ENCODE data around the gene PHOSPHO1.

The PHOSPHO1 gene

GRCh38 chr17:49203796-49204195 is 26.8 kb downstream of the PHOSPHO1 start:
- TF ChIP-seq, protein P1, sequence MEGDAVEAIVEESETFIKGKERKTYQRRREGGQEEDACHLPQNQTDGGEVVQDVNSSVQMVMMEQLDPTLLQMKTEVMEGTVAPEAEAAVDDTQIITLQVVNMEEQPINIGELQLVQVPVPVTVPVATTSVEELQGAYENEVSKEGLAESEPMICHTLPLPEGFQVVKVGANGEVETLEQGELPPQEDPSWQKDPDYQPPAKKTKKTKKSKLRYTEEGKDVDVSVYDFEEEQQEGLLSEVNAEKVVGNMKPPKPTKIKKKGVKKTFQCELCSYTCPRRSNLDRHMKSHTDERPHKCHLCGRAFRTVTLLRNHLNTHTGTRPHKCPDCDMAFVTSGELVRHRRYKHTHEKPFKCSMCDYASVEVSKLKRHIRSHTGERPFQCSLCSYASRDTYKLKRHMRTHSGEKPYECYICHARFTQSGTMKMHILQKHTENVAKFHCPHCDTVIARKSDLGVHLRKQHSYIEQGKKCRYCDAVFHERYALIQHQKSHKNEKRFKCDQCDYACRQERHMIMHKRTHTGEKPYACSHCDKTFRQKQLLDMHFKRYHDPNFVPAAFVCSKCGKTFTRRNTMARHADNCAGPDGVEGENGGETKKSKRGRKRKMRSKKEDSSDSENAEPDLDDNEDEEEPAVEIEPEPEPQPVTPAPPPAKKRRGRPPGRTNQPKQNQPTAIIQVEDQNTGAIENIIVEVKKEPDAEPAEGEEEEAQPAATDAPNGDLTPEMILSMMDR (IDR thresholded peaks at IDR 0.05; ENCODE audit: extremely low read depth, insufficient read depth, missing control alignments) = no peak
- in situ Hi-C loops (cut with MboI; ENCODE audit: low pct_unique_long_range_greater_than_20kb, low sequenced_read_pairs, unreplicated experiment) = no loop called here
- DNase-seq (ENCODE audit: low spot score) = no peak

GRCh38 chr17:49201481-49201927 is 29.1 kb downstream of the PHOSPHO1 start:
- in situ Hi-C loops (cut with MboI; ENCODE audit: low pct_unique_long_range_greater_than_20kb, low sequenced_read_pairs, unreplicated experiment) = no loop called here
- TF ChIP-seq, protein P1 (IDR thresholded peaks at IDR 0.05; ENCODE audit: extremely low read depth, insufficient read depth, missing control alignments) = no peak
- DNase-seq (ENCODE audit: low spot score) = no peak

DNA sequence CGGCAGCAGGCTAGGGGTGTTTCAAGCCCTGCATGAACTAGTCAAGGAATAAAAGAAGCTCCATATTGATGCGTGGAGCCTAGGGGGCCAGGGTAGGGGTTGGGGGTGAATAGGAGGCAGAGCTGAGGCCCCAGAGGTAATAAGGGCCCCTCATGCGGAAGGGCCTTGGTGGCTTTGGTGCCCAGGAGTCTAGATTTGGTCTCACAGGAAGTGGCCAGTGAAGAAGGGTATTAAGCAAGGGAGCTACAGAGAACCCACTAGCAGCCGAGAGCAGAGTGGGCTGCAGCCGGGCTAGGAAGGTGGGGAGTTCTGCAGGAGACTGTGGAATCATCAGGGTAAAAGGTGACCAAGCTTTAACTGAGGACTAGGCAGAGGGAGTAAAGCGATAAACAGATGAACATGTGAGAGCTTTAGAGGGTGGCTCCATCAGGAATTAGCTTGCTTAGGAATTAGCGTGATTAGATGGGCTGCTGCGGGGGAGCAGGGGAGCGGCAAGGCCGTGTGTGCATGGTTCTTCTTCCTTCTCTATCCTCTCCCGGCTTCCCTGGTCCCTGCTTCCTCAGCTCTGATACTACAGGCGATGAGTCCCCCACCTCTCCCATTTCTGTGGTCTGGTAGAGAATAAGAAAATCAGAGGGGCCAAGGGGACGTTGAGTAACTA is 30.0 kb downstream of the PHOSPHO1 start:
- DNase-seq (ENCODE audit: low spot score) = no peak
- in situ Hi-C loops (cut with MboI; ENCODE audit: low pct_unique_long_range_greater_than_20kb, low sequenced_read_pairs, unreplicated experiment) = no loop called here
- TF ChIP-seq, protein P1 (IDR thresholded peaks at IDR 0.05; ENCODE audit: extremely low read depth, insufficient read depth, missing control alignments) = no peak

GRCh38 chr17:49198211-49198610 is 32.4 kb downstream of the PHOSPHO1 start:
- TF ChIP-seq, protein P1 (IDR thresholded peaks at IDR 0.05; ENCODE audit: extremely low read depth, insufficient read depth, missing control alignments) = no peak
- DNase-seq (ENCODE audit: low spot score) = no peak
- in situ Hi-C loops (cut with MboI; ENCODE audit: low pct_unique_long_range_greater_than_20kb, low sequenced_read_pairs, unreplicated experiment) = no loop called here

- DNase-seq (ENCODE audit: low spot score) = no peak
- in situ Hi-C loops (cut with MboI; ENCODE audit: low pct_unique_long_range_greater_than_20kb, low sequenced_read_pairs, unreplicated experiment) = no loop called here
- TF ChIP-seq, protein P1 (IDR thresholded peaks at IDR 0.05; ENCODE audit: extremely low read depth, insufficient read depth, missing control alignments) = no peak
These were observed 33.1 kb downstream of the PHOSPHO1 start for GRCh38 chr17:49197346-49197998.

- TF ChIP-seq, protein P1 (IDR thresholded peaks at IDR 0.05; ENCODE audit: extremely low read depth, insufficient read depth, missing control alignments) = no peak
- no peak for DNase-seq (ENCODE audit: low spot score)
- in situ Hi-C loops (cut with MboI; ENCODE audit: low pct_unique_long_range_greater_than_20kb, low sequenced_read_pairs, unreplicated experiment) = no loop called here
These were observed 34.1 kb downstream of the PHOSPHO1 start for GRCh38 chr17:49196520-49196919.

Measured in GM13977 (cell line).